HepG2 (cell line): ENCODE measurements around the gene CXCL17. TPM values are rescaled to one million over a fixed set of nuclear protein-coding genes. Genes with fewer than 3 reads are reported as not detected.
A peak's percentile ranks its signal among the peaks of the same experiment; 100 is the strongest.

Experiments
- DNMT3B ChIP-seq: conservative IDR thresholded peaks from 2 replicates; pipeline ENCODE4 v1.6.1; 2016; ENCODE audit warnings: missing biosample characterization, control low read depth
- HCFC1 ChIP-seq: fragments of 150-350 bp; IDR thresholded peaks from 2 replicates; pipeline ENCODE4 v1.6.1; 2014; ENCODE audit warnings: low read depth, low read length
- HOXA9 ChIP-seq: sonication (generic); formaldehyde crosslinking; IDR thresholded peaks from 2 replicates; pipeline ENCODE4 v1.8.1; 2022; ENCODE audit warnings: missing genetic modification reagents, mild to moderate bottlenecking, moderate library complexity, borderline replicate concordance
- KDM5A ChIP-seq: fragments of 200-600 bp; sonication (generic); IDR thresholded peaks from 2 replicates; pipeline ENCODE4 v1.7.0; 2018; ENCODE audit warnings: antibody characterized with exemption, mild to moderate bottlenecking, low read length, borderline replicate concordance
- NAIF1 ChIP-seq: sonication (generic); formaldehyde crosslinking; IDR thresholded peaks from 2 replicates; pipeline ENCODE4 v1.5.0; 2020; ENCODE audit warnings: mild to moderate bottlenecking, missing genetic modification reagents, borderline replicate concordance
- NCOA1 ChIP-seq: sonication (generic); formaldehyde crosslinking; IDR thresholded peaks from 2 replicates; pipeline ENCODE4 v1.9.0; 2021; ENCODE audit warnings: missing genetic modification reagents
- RAD21 ChIP-seq: fragments of 450-650 bp; formaldehyde crosslinking; IDR thresholded peaks from 2 replicates; pipeline ENCODE4 v1.5.0; 2020; ENCODE audit warnings: mild to moderate bottlenecking
- SP4 ChIP-seq: sonication (generic); formaldehyde crosslinking; IDR thresholded peaks from 2 replicates; pipeline ENCODE4 v1.8.1; 2023; ENCODE audit warnings: mild to moderate bottlenecking, missing genetic modification reagents
- SP5 ChIP-seq: IDR thresholded peaks from 2 replicates; pipeline ENCODE4 v1.6.1; 2016; ENCODE audit warnings: low read depth, borderline replicate concordance
- TCF12 ChIP-seq, 2 experiments: fragments of 450-650 bp in 1 of 2; sonication (generic) in 1 of 2; formaldehyde crosslinking in 1 of 2; IDR thresholded peaks; 2 replicates each; pipeline versions ENCODE4 v1.6.1 to v1.8.0; 2017 to 2022; ENCODE audit warnings: antibody characterized with exemption in 1 of 2, mild to moderate bottlenecking in 1 of 2, missing genetic modification reagents in 1 of 2, moderate library complexity in 1 of 2
- ZBTB7B ChIP-seq: sonication (generic); formaldehyde crosslinking; IDR thresholded peaks from 2 replicates; pipeline ENCODE4 v1.4.0; 2020; ENCODE audit warnings: missing genetic modification reagents
- ZFP41 ChIP-seq: sonication (generic); formaldehyde crosslinking; IDR thresholded peaks from 2 replicates; pipeline ENCODE4 v1.4.0; 2020; ENCODE audit warnings: mild to moderate bottlenecking, missing genetic modification reagents, borderline replicate concordance
- ZNF274 ChIP-seq: sonication (generic); formaldehyde crosslinking; IDR thresholded peaks from 2 replicates; pipeline ENCODE4 v1.5.1; 2020; ENCODE audit warnings: mild to moderate bottlenecking, missing genetic modification reagents
- ZNF354B ChIP-seq: sonication (generic); formaldehyde crosslinking; IDR thresholded peaks from 2 replicates; pipeline ENCODE4 v1.8.0; 2022; ENCODE audit warnings: mild to moderate bottlenecking, missing genetic modification reagents
- polyA plus RNA-seq, 8 experiments: library from polyadenylated mRNA; depleted of rRNA in 3 of 8; stranded (reverse) in 7 of 8; unstranded in 1 of 8; fragments of >200 nt; fragmentation: Illumina TruSeq in 4 of 8; extraction: Trizol in 4 of 8; gene quantifications; 2 replicates each; pipeline versions ENCODE4 v1.2.1 to v1.2.3, GENCODE V29; 2011 to 2016; ENCODE audit warnings: low read depth in 4 of 8, missing spikeins in 1 of 8, mixed read lengths in 1 of 8; ENCODE audit not compliant: insufficient read depth in 1 of 8
- total RNA-seq, 5 experiments: library from RNA; depleted of rRNA; stranded (reverse); fragments of >200 nt; fragmentation: Illumina TruSeq; extraction: Trizol; gene quantifications; 2 replicates each; pipeline ENCODE4 v1.2.3, GENCODE V29; 2016; ENCODE audit warnings: low read depth in 1 of 5
- TF ChIP-seq, protein P1 (sequence below): sonication (generic); formaldehyde crosslinking; IDR thresholded peaks from 2 replicates; pipeline ENCODE4 v1.5.1; 2020; ENCODE audit warnings: mild to moderate bottlenecking, missing genetic modification reagents, borderline replicate concordance
- TF ChIP-seq, protein P2 (sequence below): sonication (generic); formaldehyde crosslinking; IDR thresholded peaks from 2 replicates; pipeline ENCODE4 v1.9.0; 2021; ENCODE audit warnings: missing genetic modification reagents, borderline replicate concordance
- TF ChIP-seq, protein P3 (sequence below): fragments of 450-650 bp; IDR thresholded peaks from 2 replicates; pipeline ENCODE4 v1.6.1; 2016
- TF ChIP-seq, protein P4 (sequence below): sonication (generic); formaldehyde crosslinking; IDR thresholded peaks from 2 replicates; pipeline ENCODE4 v1.5.1; 2020; ENCODE audit warnings: mild to moderate bottlenecking, moderate library complexity, missing genetic modification reagents
- TF ChIP-seq, protein P5 (sequence below): sonication (generic); formaldehyde crosslinking; IDR thresholded peaks from 2 replicates; pipeline ENCODE4 v1.5.0; 2020; ENCODE audit warnings: missing genetic modification reagents
- TF ChIP-seq, protein P6 (sequence below): sonication (generic); formaldehyde crosslinking; IDR thresholded peaks from 2 replicates; pipeline ENCODE4 v1.5.0; 2020; ENCODE audit warnings: mild to moderate bottlenecking, missing genetic modification reagents

The CXCL17 gene
- total and polyA plus RNA-seq, 2 of the 13 experiments (the other 11 are each of a cell fraction or from before 2014, with no cell fraction given), result 0.12 TPM; not detected in 1

DNA sequence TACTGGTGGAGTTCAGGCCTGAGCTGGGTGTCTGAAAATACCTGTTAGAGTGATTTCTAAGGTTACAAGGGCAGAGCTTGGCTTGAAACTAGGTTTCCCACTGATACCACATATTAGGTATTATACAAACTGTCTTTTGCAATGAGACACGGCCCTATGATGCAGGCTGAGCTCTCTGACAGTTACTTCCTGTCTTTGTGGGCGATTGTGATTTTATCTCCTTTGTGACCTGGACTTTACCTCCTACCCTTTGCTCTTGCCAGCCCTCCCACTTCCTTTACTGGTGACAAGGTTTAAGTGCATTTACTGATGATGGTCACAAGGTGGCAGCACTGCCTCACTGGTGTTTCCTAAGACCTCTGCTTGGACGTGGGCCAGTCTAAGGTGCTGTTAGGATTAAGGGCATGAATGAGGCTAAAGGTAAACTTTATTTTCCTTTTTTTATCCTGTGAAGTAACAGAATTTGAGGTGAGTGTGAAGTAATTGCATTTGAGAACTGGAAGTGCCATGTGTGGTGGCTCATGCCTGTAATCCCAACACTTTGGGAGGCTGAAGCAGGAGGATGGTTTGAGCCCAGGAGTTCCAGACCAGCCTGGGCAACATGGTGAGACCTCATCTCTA lies 7.7 kb upstream of the CXCL17 start (continued):
- TF ChIP-seq, protein P1, sequence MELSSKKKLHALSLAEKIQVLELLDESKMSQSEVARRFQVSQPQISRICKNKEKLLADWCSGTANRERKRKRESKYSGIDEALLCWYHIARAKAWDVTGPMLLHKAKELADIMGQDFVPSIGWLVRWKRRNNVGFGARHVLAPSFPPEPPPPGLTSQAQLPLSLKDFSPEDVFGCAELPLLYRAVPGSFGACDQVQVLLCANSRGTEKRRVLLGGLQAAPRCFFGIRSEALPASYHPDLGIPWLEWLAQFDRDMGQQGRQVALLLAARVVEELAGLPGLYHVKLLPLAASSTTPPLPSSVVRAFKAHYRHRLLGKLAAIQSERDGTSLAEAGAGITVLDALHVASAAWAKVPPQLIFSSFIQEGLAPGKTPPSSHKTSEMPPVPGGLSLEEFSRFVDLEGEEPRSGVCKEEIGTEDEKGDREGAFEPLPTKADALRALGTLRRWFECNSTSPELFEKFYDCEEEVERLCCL, result no peak
- TF ChIP-seq TCF12 (IDR thresholded peaks at IDR 0.05) (no peak), TCF12 (CRISPR knock-in tag; IDR thresholded peaks at IDR 0.05) (no peak), ZBTB7B (CRISPR knock-in tag) (peak; percentile 84; the same call in 1 of the 2 replicates), ZNF274 (CRISPR knock-in tag) (no peak), HOXA9 (CRISPR knock-in tag) (no peak), ZNF354B (CRISPR knock-in tag) (no peak), DNMT3B (CRISPR knock-in tag) (no peak), ZFP41 (no peak), SP5 (CRISPR knock-in tag) (peak; percentile 97), HCFC1 (0 out of 2 replicates have a peak, but pooled peaks have one; percentile 17), RAD21 (CRISPR knock-in tag) (peak; percentile 97), SP4 (no peak), KDM5A (no peak), NAIF1 (CRISPR knock-in tag) (no peak), NCOA1 (CRISPR knock-in tag) (no peak)
- TF ChIP-seq, protein P2, sequence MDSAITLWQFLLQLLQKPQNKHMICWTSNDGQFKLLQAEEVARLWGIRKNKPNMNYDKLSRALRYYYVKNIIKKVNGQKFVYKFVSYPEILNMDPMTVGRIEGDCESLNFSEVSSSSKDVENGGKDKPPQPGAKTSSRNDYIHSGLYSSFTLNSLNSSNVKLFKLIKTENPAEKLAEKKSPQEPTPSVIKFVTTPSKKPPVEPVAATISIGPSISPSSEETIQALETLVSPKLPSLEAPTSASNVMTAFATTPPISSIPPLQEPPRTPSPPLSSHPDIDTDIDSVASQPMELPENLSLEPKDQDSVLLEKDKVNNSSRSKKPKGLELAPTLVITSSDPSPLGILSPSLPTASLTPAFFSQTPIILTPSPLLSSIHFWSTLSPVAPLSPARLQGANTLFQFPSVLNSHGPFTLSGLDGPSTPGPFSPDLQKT (CRISPR knock-in tag), result no peak
- TF ChIP-seq, protein P3, sequence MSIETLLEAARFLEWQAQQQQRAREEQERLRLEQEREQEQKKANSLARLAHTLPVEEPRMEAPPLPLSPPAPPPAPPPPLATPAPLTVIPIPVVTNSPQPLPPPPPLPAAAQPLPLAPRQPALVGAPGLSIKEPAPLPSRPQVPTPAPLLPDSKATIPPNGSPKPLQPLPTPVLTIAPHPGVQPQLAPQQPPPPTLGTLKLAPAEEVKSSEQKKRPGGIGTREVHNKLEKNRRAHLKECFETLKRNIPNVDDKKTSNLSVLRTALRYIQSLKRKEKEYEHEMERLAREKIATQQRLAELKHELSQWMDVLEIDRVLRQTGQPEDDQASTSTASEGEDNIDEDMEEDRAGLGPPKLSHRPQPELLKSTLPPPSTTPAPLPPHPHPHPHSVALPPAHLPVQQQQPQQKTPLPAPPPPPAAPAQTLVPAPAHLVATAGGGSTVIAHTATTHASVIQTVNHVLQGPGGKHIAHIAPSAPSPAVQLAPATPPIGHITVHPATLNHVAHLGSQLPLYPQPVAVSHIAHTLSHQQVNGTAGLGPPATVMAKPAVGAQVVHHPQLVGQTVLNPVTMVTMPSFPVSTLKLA, result no peak
- TF ChIP-seq, protein P4, sequence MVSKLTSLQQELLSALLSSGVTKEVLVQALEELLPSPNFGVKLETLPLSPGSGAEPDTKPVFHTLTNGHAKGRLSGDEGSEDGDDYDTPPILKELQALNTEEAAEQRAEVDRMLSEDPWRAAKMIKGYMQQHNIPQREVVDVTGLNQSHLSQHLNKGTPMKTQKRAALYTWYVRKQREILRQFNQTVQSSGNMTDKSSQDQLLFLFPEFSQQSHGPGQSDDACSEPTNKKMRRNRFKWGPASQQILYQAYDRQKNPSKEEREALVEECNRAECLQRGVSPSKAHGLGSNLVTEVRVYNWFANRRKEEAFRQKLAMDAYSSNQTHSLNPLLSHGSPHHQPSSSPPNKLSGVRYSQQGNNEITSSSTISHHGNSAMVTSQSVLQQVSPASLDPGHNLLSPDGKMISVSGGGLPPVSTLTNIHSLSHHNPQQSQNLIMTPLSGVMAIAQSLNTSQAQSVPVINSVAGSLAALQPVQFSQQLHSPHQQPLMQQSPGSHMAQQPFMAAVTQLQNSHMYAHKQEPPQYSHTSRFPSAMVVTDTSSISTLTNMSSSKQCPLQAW (CRISPR knock-in tag), result peak; percentile 94
- TF ChIP-seq, protein P5, sequence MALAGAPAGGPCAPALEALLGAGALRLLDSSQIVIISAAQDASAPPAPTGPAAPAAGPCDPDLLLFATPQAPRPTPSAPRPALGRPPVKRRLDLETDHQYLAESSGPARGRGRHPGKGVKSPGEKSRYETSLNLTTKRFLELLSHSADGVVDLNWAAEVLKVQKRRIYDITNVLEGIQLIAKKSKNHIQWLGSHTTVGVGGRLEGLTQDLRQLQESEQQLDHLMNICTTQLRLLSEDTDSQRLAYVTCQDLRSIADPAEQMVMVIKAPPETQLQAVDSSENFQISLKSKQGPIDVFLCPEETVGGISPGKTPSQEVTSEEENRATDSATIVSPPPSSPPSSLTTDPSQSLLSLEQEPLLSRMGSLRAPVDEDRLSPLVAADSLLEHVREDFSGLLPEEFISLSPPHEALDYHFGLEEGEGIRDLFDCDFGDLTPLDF (CRISPR knock-in tag), result no peak
- TF ChIP-seq, protein P6, sequence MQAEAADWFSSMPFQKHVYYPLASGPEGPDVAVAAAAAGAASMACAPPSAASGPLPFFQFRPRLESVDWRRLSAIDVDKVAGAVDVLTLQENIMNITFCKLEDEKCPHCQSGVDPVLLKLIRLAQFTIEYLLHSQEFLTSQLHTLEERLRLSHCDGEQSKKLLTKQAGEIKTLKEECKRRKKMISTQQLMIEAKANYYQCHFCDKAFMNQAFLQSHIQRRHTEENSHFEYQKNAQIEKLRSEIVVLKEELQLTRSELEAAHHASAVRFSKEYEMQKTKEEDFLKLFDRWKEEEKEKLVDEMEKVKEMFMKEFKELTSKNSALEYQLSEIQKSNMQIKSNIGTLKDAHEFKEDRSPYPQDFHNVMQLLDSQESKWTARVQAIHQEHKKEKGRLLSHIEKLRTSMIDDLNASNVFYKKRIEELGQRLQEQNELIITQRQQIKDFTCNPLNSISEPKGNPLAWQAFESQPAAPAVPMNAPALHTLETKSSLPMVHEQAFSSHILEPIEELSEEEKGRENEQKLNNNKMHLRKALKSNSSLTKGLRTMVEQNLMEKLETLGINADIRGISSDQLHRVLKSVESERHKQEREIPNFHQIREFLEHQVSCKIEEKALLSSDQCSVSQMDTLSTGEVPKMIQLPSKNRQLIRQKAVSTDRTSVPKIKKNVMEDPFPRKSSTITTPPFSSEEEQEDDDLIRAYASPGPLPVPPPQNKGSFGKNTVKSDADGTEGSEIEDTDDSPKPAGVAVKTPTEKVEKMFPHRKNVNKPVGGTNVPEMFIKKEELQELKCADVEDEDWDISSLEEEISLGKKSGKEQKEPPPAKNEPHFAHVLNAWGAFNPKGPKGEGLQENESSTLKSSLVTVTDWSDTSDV (CRISPR knock-in tag), result no peak
